GM18511 (cell line): ENCODE results near the gene PNPLA7.
A peak's percentile ranks its signal among the peaks of the same experiment; 100 is the strongest.
"Not testable (repeated sequence)": the region's sequence is repeated elsewhere in the genome, so short reads cannot be mapped to it uniquely, and the experiment has no call there.

Source experiments
- ATAC-seq: cut with Tn5 transposase; IDR thresholded peaks from one replicate; pipeline ENCODE4 v1.9.1; 2021; ENCODE audit warnings: mild to moderate bottlenecking, moderate library complexity; ENCODE audit not compliant: unreplicated experiment

Gene PNPLA7

GRCh38 chr9:137550231-137550621 lies at the start of gene PNPLA7:
Gene PNPLA7 (minus strand): TSS chr9:137550402. CDS start chr9:137550197, 205 bp downstream.
- no peak for ATAC-seq

DNA sequence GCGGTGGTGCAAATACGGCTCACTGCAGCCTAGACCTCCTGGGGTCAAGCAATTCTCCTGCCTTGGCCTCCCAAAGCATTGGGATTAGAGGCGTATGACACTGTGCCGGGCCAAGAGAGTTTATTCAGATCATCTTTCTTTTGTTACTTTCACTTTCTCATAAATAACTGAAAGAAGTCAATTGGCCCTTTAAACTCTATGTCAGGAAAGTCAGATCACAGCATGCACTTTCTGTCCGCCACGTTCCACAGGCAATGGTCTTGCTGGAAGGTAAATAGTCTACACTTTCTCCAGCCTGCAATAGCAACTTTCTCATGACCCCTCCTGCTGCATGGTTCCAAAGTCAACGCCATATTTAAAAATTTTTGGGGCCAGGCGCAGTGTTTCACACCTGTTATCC lies 48.7 kb upstream of the PNPLA7 start:
- no peak for ATAC-seq

DNA sequence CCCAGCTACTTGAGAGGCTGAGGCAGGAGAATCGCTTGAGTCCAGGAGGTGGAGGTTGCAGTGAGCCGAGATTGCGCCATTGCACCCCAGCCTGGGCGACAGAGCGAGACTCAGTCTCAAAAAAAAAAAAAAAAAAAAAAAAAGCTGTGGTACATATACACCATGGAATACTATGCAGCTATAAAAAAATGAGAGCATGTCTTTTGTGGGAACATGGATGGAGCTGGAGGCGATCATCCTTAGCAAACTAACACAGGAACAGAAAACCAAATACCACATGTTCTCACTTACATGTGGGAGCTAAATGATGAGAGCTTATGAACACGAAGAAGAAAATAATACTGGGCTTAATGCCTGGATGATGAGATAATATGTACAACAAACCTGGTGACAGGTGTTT lies 46.4 kb upstream of the PNPLA7 start:
- ATAC-seq, result not testable (repeated sequence)

- ATAC-seq, result no peak
These were observed 43.0 kb upstream of the PNPLA7 start for GRCh38 chr9:137593176-137593575.

DNA sequence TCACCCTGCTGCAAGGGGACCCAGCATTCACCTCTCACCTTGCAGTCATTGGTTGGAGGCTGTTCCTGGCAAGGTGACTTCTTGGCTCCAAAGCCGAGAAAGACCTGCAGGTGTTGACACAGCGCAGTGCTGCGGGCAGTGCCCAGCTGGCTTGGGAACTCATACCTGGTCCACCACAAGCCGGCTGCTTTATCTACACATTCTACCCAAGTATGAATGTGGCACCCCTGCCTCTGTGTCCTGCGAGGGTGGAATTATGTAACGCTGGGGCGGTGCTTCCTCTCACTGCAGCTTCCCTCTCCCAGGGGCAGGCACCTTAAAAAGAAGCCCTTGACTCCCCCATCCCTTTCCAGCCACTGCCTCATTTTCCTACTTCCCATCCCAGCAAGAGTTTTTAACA lies 42.6 kb upstream of the PNPLA7 start:
- ATAC-seq, result no peak

DNA sequence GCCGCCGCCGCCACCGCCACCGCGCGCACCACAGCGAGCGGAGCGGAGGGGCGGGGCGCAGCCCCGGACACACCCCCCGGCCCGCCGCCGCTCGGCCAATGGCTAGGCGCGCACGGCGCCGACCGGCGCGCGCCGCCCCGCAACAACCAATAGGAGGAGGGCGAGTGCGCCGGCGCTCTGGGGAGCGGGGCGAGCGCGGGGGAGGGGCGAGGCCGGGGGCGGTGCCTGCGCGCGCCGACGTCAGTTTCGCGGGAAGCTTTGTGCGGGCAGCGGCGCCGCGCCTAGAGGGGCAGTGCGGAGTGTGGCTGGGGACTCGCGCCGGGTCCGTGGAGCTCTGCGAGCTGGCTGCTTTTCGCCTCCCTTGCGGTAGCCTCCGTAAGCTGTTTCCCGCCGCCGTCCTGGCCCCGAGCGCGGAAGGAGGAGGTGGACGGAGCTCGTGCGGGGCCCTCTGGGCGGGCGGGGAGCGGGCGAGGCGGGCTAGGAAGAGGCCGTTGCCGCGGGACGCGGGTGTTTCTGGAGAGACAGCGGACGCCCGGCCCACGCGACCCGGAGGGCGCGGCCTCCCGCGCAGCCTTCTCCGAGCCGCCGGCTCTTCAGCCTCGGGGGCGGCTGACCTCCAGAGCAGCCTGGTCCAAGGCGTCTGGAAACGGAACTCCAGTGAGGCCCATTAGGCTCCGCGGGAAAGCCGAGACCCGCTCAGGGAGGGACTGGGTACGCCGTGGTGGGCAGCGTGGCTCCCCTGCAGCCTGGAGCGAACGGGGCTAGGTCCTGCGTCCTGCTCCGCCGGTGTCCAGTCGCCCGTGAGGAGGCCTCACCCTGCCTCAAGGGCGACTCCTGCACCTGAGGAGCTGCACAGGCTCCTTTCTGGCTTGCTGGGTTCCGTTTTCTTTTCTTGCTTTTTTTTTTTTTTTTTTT lies 40.5 kb upstream of the PNPLA7 start, which contains the start of gene ZMYND19:
Gene ZMYND19 (minus strand): TSS at position 44 of the 915 bp plus-strand sequence. CDS start 249 bp downstream, outside the sequence.
- peak; percentile 95 for ATAC-seq

DNA sequence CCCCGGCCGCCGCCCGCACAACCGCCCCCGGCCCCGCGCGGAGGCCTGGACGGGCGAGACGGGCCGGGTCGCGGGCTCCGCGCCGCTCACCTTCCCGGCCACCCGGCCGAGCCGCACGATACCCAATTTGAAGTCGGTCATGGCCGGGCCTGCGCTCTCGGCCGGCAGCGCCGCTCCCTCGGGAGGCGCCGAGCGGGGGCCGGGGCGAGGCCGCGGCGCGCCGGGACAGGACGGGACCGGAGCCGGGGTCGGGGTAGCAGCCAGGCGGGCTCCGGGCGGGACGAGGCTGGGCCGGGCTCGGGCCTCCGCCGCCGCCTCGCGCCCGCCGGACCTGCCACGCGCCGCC lies 39.9 kb upstream of the PNPLA7 start:
- no peak for ATAC-seq

GRCh38 chr9:137589441-137590122 lies 39.4 kb upstream of the PNPLA7 start:
- ATAC-seq, result peak; percentile 23

DNA sequence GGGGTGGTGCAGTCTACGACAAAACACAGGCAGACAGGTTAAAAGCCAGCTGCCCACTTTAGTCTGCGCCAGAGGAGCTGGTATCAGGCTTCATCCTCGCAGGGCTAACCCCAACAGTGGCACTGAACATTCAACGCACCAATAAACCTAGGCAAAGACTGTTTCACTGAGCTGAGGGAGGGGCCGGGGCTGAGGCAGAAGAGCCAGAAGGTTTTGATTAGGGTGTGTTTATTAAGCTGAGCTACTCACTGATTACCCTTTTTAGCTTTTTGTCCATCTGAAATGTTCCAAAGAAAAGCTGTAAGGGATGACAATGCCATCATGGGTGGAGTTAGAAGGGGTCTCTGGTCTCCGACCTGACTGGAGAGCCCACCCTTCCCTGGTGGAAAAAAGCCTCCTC lies 38.7 kb upstream of the PNPLA7 start:
- ATAC-seq, result no peak

GRCh38 chr9:137588311-137588710 lies 38.1 kb upstream of the PNPLA7 start:
- ATAC-seq, result no peak

GRCh38 chr9:137586854-137587253 lies 36.7 kb upstream of the PNPLA7 start:
- ATAC-seq, result no peak

GRCh38 chr9:137583957-137584356 lies 33.8 kb upstream of the PNPLA7 start:
- no peak for ATAC-seq

DNA sequence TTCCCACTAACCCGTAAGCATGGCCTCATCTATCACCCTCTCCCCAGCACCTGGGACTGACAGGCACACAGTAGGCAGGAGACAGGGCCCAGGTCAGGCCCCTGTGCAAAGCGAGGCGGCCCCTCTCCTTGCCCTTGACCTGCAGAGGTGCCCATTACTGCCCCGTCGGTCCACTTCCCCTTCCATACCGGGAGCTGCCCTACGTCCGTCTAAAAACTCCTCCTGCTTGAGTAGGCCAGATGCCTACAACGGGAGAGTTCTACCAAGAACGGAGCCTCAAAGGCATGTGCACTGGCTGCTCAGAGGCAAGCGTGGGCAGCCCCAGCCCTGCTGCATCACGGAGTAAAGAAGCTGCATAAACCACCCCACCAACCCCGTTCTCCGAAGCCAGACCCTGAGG lies 33.1 kb upstream of the PNPLA7 start:
- ATAC-seq, result no peak

GRCh38 chr9:137582286-137582860 lies 32.2 kb upstream of the PNPLA7 start:
- no peak for ATAC-seq

GRCh38 chr9:137581361-137582285 lies 31.4 kb upstream of the PNPLA7 start:
- ATAC-seq, result no peak

DNA sequence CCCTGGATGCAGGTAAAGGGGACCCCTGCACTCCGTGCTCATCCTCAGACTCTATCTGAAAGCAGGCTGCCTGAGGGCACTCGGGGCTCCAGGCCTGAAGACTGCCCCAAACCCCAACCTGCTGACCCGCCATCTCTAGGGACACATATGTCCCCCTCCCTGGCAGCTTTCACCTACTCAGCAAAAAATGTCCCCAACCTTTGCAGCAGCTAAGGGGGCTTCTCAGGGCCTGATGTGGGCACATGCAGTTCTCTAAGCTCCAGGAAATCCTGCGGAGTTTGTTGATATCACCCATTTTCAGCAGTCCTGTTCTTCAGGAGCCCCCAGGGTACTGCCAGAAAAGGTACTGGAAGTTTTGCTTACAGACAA lies 30.7 kb upstream of the PNPLA7 start:
- no peak for ATAC-seq

- ATAC-seq, result no peak
These were observed 30.2 kb upstream of the PNPLA7 start for GRCh38 chr9:137580209-137580953.

- no peak for ATAC-seq
These were observed 29.0 kb upstream of the PNPLA7 start for GRCh38 chr9:137579259-137579604.

DNA sequence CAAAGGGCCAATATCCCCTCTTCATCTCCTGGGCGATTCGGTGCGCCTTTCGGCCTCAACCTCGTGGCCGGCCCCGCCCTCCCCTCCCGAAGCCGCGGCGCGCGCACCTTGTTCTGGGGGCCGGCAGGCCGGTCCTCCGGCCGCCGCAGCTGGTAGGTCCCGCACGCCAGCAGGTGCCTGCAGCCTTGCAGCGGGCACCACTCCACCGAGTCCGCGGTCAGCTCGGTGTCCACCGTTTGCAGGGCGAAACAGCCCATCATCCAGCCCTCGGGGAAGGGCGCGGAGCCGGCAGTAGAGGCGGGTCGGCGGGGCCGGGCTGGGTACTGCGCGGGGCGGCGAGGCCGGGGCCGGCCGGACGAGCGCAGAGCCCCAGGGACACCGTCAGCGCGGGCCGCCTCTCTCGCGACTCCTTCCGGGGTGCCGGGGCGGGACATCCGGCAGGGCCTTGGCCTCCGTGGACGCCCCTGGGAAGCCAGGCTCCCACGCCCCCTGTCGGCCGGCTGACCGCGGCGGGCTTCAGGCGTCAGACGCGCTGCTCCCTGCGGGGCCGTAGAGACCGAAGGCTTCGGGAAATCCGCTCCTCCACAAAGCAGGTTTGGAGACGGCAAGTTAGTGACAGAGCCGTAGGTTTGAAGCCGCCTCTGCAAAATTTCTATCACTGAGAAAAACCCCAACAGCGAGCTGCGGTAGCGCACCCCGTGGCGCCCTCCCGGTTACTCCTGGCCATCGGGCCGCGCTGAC lies 28.5 kb upstream of the PNPLA7 start, which contains the start of gene DPH7:
Gene DPH7 (minus strand): TSS at position 408 of the 741 bp plus-strand sequence. CDS start 148 bp downstream, at position 260.
- peak; percentile 93 for ATAC-seq
